Measurements from ENCODE around the gene PPIL6.
A peak's percentile ranks its signal among the peaks of the same experiment; 100 is the strongest.
"Not testable (repeated sequence)": the region's sequence is repeated elsewhere in the genome, so short reads cannot be mapped to it uniquely, and the experiment has no call there.

Gene PPIL6

GRCh38 chr6:109381747-109382575 is 58.5 kb downstream of the PPIL6 start, which contains the start of gene CD164:
Gene CD164, minus strand, starts transcription at chr6:109382467. Its CDS starts 89 bp downstream, at chr6:109382378.
- Histone ChIP-seq H3K4me1 (ENCODE audit: insufficient read depth, low read length) (peaks cover 13% of the 10 kb centered on the region), H3K36me3 (ENCODE audit: insufficient read depth, low read length) (peaks cover 7% of the 10 kb centered on the region), H3K9ac (ENCODE audit: low read depth, low read length) (peak within 1 kb of the TSS; percentile 78)

DNA sequence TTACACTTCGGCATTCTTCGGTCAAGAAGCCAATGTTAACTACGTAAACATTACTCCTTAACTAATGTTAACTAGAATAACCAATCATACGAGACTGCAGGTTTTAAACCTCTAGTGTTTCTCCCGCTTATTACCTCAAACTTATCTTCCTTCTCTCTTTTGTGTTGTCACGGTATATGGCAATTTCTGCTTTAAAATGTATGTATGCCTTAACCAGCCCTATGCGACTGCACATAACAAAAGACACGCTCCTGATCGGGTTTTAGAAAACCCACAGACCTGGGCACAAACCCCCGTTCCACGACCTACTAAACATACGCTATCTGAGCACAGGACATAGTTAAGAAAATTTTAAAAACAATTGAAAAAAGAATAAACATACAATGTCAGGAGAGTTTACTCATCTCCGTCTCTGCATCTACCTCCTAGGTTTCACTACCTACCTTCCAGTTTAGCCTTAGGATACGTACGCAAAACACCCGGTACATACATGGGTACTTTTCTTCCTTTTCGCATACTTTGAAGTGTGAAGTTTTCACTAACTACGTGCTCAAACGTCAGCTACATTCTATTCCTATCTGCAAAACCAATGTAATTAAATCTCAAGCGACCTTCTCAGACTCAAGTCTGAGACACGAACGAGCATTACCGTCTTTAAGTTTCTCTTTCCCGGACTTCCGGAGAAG is 59.2 kb downstream of the PPIL6 start:
- H3K4me1 ChIP-seq (ENCODE audit: insufficient read depth, low read length) = peaks cover 13% of the 10 kb centered on the region
- H3K9me3 ChIP-seq (ENCODE audit: control insufficient read depth, insufficient read depth, low read length) = no peaks in the 10 kb centered on the region
- peak overlapping the region; percentile 78 for H3K9ac ChIP-seq (ENCODE audit: low read depth, low read length)
- peaks cover 7% of the 10 kb centered on the region for H3K36me3 ChIP-seq (ENCODE audit: insufficient read depth, low read length)

More at GRCh38 chr6:109381747-109382575, 58.5 kb downstream of the PPIL6 start, which contains the start of gene CD164:
- H3K9me3 ChIP-seq (ENCODE audit: control insufficient read depth, insufficient read depth, low read length) = no peaks in the 10 kb centered on the region

DNA sequence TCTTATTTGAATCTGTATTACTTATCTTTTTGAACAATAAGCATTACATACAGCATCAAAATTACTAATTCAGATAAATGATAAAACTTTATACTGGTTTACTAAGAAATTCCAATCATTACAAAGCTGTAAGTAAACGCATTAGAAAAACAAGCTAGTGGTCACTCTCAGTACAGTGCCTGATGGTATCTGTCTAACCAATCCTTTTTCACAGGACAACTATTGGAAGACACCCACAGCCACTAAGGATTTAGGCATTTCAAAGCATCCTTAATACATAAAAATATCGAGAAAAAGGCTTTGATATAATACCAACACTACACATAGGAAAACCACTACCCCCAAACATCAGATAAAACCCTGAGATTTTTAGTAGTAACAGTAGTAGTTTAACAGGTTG is 60.7 kb downstream of the PPIL6 start:
- peaks cover 13% of the 10 kb centered on the region for H3K4me1 ChIP-seq (ENCODE audit: insufficient read depth, low read length)
- no peaks in the 10 kb centered on the region for H3K9me3 ChIP-seq (ENCODE audit: control insufficient read depth, insufficient read depth, low read length)
- H3K36me3 ChIP-seq (ENCODE audit: insufficient read depth, low read length) = peaks cover 12% of the 10 kb centered on the region
- peak overlapping the region; percentile 78; the same call in 1 of the 2 replicates for H3K9ac ChIP-seq (ENCODE audit: low read depth, low read length)

- Histone ChIP-seq H3K9me3 (ENCODE audit: control insufficient read depth, insufficient read depth, low read length) (no peaks in the 10 kb centered on the region), H3K4me1 (ENCODE audit: insufficient read depth, low read length) (peaks cover 13% of the 10 kb centered on the region), H3K9ac (ENCODE audit: low read depth, low read length) (no peak overlapping the region), H3K36me3 (ENCODE audit: insufficient read depth, low read length) (peaks cover 26% of the 10 kb centered on the region)
Observed at GRCh38 chr6:109377717-109378116, 62.7 kb downstream of the PPIL6 start.

DNA sequence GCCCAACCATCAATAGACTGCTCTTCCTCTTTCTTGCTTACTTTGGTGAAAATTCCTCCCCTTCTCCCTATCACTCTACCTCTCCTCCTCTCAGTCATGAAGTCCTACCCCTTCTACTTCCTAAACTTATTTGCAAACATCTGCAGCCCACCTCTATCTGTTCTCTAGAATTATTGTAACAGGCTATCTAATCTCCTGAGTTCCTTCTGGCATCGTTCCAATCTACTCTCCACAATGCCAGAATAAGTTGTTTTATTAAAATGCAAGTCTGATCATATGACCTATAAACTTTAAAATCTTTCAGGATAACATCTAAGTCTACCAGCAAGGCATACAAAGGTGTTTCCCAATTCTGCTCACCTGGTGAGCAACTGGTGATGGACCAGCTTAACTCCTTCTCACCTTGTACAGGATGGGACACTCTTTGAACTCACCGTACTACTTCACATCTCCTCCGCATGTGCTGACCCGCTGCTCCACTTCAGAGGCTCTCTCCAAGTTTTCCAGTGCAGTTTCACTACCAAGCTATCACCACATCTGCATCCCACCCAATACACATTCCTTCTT is 66.0 kb downstream of the PPIL6 start:
- H3K4me1 ChIP-seq (ENCODE audit: insufficient read depth, low read length) = 0 out of 2 replicates have a peak, but pooled peaks cover under 1% of the 10 kb centered on the region
- no peaks in the 10 kb centered on the region for H3K9me3 ChIP-seq (ENCODE audit: control insufficient read depth, insufficient read depth, low read length)
- H3K36me3 ChIP-seq (ENCODE audit: insufficient read depth, low read length) = peaks cover 26% of the 10 kb centered on the region
- no peak overlapping the region for H3K9ac ChIP-seq (ENCODE audit: low read depth, low read length)

DNA sequence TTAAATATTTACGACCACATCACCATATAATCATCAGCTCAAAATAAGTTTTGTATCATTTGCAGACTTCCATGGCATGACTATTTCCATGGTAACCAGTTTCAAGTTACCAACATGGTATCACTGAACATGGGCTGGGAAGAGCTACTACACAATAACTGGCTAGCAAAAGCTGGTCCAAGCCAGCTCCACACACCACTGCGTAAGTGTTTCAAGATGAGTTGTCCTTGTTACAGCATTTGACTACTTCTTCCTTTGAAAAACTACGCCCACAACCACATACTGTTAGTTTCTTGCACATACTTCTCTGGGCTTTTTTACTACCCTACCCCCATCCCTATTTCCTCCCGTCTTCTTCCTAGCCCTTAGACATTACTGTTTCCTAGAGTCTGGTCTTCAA is 66.7 kb downstream of the PPIL6 start:
- H3K9me3 ChIP-seq (ENCODE audit: control insufficient read depth, insufficient read depth, low read length) = no peaks in the 10 kb centered on the region
- H3K9ac ChIP-seq (ENCODE audit: low read depth, low read length) = no peak overlapping the region
- H3K4me1 ChIP-seq (ENCODE audit: insufficient read depth, low read length) = no peaks in the 10 kb centered on the region
- H3K36me3 ChIP-seq (ENCODE audit: insufficient read depth, low read length) = peaks cover 30% of the 10 kb centered on the region

GRCh38 chr6:109373331-109373730 is 67.1 kb downstream of the PPIL6 start:
- Histone ChIP-seq H3K36me3 (ENCODE audit: insufficient read depth, low read length) (peaks cover 34% of the 10 kb centered on the region), H3K9ac (ENCODE audit: low read depth, low read length) (no peak overlapping the region), H3K4me1 (ENCODE audit: insufficient read depth, low read length) (no peaks in the 10 kb centered on the region), H3K9me3 (ENCODE audit: control insufficient read depth, insufficient read depth, low read length) (no peaks in the 10 kb centered on the region)

DNA sequence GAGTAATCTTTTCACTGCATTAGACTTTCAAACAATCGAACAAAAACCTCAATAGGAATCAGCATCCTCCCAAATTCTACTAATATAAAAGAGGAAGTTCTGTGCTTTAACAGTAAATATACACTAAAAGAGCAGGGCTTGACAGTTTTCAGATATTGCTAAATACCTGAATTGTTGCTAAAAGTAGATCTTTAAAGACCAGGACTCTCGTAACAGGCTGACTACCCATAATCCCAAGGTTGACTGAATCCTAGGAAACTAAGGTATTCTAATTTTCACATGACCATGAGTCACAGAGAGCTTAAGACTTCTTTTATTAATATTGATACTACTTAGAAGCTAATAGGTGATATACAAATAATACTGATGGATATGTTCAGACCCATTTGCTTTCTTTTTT is 68.3 kb downstream of the PPIL6 start:
- H3K9ac ChIP-seq (ENCODE audit: low read depth, low read length) = no peak overlapping the region
- no peaks in the 10 kb centered on the region for H3K4me1 ChIP-seq (ENCODE audit: insufficient read depth, low read length)
- H3K36me3 ChIP-seq (ENCODE audit: insufficient read depth, low read length) = peaks cover 28% of the 10 kb centered on the region

GRCh38 chr6:109370792-109371191 is 69.6 kb downstream of the PPIL6 start:
- peaks cover 31% of the 10 kb centered on the region for H3K36me3 ChIP-seq (ENCODE audit: insufficient read depth, low read length)

More for the DNA sequence above, 68.3 kb downstream of the PPIL6 start:
- no peaks in the 10 kb centered on the region for H3K9me3 ChIP-seq (ENCODE audit: control insufficient read depth, insufficient read depth, low read length)

DNA sequence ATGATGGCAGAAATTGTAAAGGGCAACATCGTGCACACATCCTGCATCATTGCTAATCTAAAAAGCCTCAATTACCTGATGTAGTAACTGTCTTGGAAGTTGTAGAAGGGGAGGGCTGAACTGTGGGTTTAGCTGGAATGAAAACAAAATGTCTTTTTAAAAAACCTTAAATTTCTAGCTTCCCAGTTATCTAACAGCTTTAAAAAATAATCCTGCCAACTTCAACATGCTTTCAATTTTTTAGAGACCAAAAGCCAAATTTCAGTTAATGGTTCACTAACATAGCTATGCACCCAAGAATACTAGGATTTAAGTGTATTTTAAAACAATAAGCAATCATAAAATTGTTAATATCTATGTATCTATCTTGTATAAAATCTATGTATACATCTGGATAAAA is 70.1 kb downstream of the PPIL6 start:
- Histone ChIP-seq H3K9me3 (ENCODE audit: control insufficient read depth, insufficient read depth, low read length) (no peaks in the 10 kb centered on the region), H3K4me1 (ENCODE audit: insufficient read depth, low read length) (no peaks in the 10 kb centered on the region), H3K9ac (ENCODE audit: low read depth, low read length) (no peak overlapping the region), H3K36me3 (ENCODE audit: insufficient read depth, low read length) (peaks cover 31% of the 10 kb centered on the region)

More at GRCh38 chr6:109370792-109371191, 69.6 kb downstream of the PPIL6 start:
- Histone ChIP-seq H3K9me3 (ENCODE audit: control insufficient read depth, insufficient read depth, low read length) (no peaks in the 10 kb centered on the region), H3K4me1 (ENCODE audit: insufficient read depth, low read length) (no peaks in the 10 kb centered on the region), H3K9ac (ENCODE audit: low read depth, low read length) (no peak overlapping the region)

GRCh38 chr6:109369728-109370127 is 70.7 kb downstream of the PPIL6 start:
- Histone ChIP-seq H3K9ac (ENCODE audit: low read depth, low read length) (no peak overlapping the region), H3K9me3 (ENCODE audit: control insufficient read depth, insufficient read depth, low read length) (no peaks in the 10 kb centered on the region), H3K4me1 (ENCODE audit: insufficient read depth, low read length) (no peaks in the 10 kb centered on the region), H3K36me3 (ENCODE audit: insufficient read depth, low read length) (peaks cover 27% of the 10 kb centered on the region)

GRCh38 chr6:109364382-109365078 is 75.9 kb downstream of the PPIL6 start:
- H3K36me3 ChIP-seq (ENCODE audit: insufficient read depth, low read length) = peaks cover 28% of the 10 kb centered on the region
- H3K4me1 ChIP-seq (ENCODE audit: insufficient read depth, low read length); H3K9ac ChIP-seq (ENCODE audit: low read depth, low read length); H3K9me3 ChIP-seq (ENCODE audit: control insufficient read depth, insufficient read depth, low read length): not testable (repeated sequence)

DNA sequence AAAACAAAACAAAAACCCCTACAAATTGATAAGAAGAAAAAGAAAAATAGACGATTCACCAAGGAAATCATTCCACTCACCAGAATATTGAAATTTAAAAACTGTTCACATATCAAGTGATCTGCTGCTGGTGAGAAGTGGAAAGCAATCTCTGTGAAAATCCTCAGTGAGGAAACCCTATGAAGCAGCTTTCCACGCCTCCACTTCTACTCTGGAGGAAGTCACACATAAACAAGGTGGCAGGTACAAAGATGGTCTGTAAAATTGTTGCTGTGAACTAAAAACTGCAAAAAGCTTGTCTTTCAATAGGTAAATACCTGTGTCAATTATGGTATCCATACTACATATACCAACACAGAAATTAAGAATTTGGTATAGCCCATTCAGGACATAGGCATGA is 76.7 kb downstream of the PPIL6 start:
- Histone ChIP-seq H3K36me3 (ENCODE audit: insufficient read depth, low read length) (peaks cover 23% of the 10 kb centered on the region), H3K9ac (ENCODE audit: low read depth, low read length) (no peak overlapping the region), H3K9me3 (ENCODE audit: control insufficient read depth, insufficient read depth, low read length) (peaks cover 7% of the 10 kb centered on the region; the same call in 1 of the 2 replicates), H3K4me1 (ENCODE audit: insufficient read depth, low read length) (no peaks in the 10 kb centered on the region)

All from ES-I3 (cell line).